SKM-1 treated with dmso at 0.1 percent for 144 hours (cell line): Measurements from ENCODE around the gene DLGAP1.
"Not testable (repeated sequence)": the region's sequence is repeated elsewhere in the genome, so short reads cannot be mapped to it uniquely, and the experiment has no call there.

Experiments
- DNase-seq: peaks from one replicate; lab custom pipeline; 2025; ENCODE audit not compliant: unreplicated experiment; lab: John Stamatoyannopoulos, UW

The DLGAP1 gene

GRCh38 chr18:3710712-3711301, 744.3 kb downstream of the DLGAP1 start:
- DNase-seq: no peak

GRCh38 chr18:3709205-3709604, 745.9 kb downstream of the DLGAP1 start:
- no peak for DNase-seq

GRCh38 chr18:3706279-3707097, 748.6 kb downstream of the DLGAP1 start:
- no peak for DNase-seq

GRCh38 chr18:3704556-3705344, 750.4 kb downstream of the DLGAP1 start:
- no peak for DNase-seq

- peak; percentile 52 for DNase-seq
Measured at GRCh38 chr18:3703732-3704176, 751.4 kb downstream of the DLGAP1 start.

- DNase-seq: not testable (repeated sequence)
Measured at GRCh38 chr18:3699707-3700567, 755.2 kb downstream of the DLGAP1 start.

- not testable (repeated sequence) for DNase-seq
Measured at GRCh38 chr18:3694030-3694778, 760.9 kb downstream of the DLGAP1 start.

- DNase-seq: no peak
Measured at GRCh38 chr18:3693410-3693809, 761.7 kb downstream of the DLGAP1 start.

- DNase-seq: no peak
Measured at GRCh38 chr18:3692691-3693090, 762.4 kb downstream of the DLGAP1 start.

- no peak for DNase-seq
Measured at GRCh38 chr18:3692113-3692621, 762.9 kb downstream of the DLGAP1 start.

- DNase-seq: no peak
Measured at GRCh38 chr18:3691705-3692104, 763.4 kb downstream of the DLGAP1 start.

- DNase-seq: no peak
Measured at GRCh38 chr18:3690764-3691066, 764.4 kb downstream of the DLGAP1 start.

GRCh38 chr18:3689986-3690763, 764.9 kb downstream of the DLGAP1 start:
- DNase-seq: peak; percentile 13

GRCh38 chr18:3689091-3689490, 766.0 kb downstream of the DLGAP1 start:
- DNase-seq: no peak

- DNase-seq: no peak
Measured at GRCh38 chr18:3688690-3689089, 766.4 kb downstream of the DLGAP1 start.

- no peak for DNase-seq
Measured at GRCh38 chr18:3683483-3683882, 771.6 kb downstream of the DLGAP1 start.

- DNase-seq: no peak
Measured at GRCh38 chr18:3682061-3682460, 773.0 kb downstream of the DLGAP1 start.

- DNase-seq: no peak
Measured at GRCh38 chr18:3679241-3679640, 775.9 kb downstream of the DLGAP1 start.

GRCh38 chr18:3675994-3676393, 779.1 kb downstream of the DLGAP1 start:
- DNase-seq: no peak
